Chondrocyte (in vitro differentiated cells): ENCODE data around the gene UBE2L5. TPM values are rescaled to one million over a fixed set of nuclear protein-coding genes. Genes with fewer than 3 reads are reported as not detected.

ENCODE experiments used
- DNase-seq: peaks from one replicate; pipeline ENCODE4 v3.0.0; 2021; ENCODE audit warnings: mixed read lengths, low spot score
- H3K27ac Mint-ChIP-seq: one replicate; pipeline ENCODE4 v1.8.0; 2021; ENCODE audit warnings: mild to moderate bottlenecking, moderate library complexity, mixed read lengths; ENCODE audit not compliant: unreplicated experiment
- H3K27me3 Mint-ChIP-seq: 2 replicates; pipeline ENCODE4 v1.8.0; 2021; ENCODE audit warnings: low read depth, mixed read lengths
- H3K36me3 Mint-ChIP-seq: 2 replicates; pipeline ENCODE4 v1.8.0; 2021; ENCODE audit warnings: low read depth, mixed read lengths
- H3K4me1 Mint-ChIP-seq: 2 replicates; pipeline ENCODE4 v1.8.0; 2021; ENCODE audit warnings: low read depth, mild to moderate bottlenecking, mixed read lengths
- H3K4me3 Mint-ChIP-seq: one replicate; pipeline ENCODE4 v1.8.0; 2021; ENCODE audit warnings: mild to moderate bottlenecking, moderate library complexity, mixed read lengths; ENCODE audit not compliant: unreplicated experiment
- H3K9me3 Mint-ChIP-seq: 2 replicates; pipeline ENCODE4 v1.8.0; 2021; ENCODE audit warnings: low read depth, mixed read lengths
- CTCF ChIP-seq: fragments of 200-600 bp; sonication (generic); IDR thresholded peaks from 2 replicates; pipeline ENCODE4 v1.5.0; 2021; ENCODE audit warnings: antibody characterized with exemption, mild to moderate bottlenecking, moderate library complexity
- total RNA-seq: library from RNA; stranded (reverse); gene quantifications from 3 replicates; pipeline ENCODE4 v1.2.1, GENCODE V29; 2021

Gene UBE2L5
- total RNA-seq, 1 donor from 2014 or later = not detected

DNA sequence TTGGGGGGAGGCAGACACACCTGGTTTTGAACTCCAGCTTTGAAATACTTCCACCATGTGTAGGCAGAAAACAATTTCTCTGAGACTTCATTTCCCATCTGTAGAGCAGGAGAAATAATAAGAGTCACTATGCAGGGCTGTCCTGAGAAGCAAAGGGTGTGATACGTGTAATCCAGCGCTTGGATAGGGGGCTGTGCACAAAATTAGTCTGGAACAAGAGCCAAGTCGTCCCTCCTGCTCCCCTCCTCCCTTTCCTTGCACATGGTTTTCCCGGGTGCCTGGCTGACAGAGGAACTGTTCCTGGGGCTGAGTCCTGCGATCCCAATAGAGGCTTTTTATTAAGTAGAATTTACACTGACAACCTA is 29.6 kb upstream of the UBE2L5 start:
- no peak for TF ChIP-seq CTCF
- Mint-ChIP-seq H3K9me3 (no peaks in the 10 kb centered on the region), H3K4me3 (no peak overlapping the region), H3K4me1 (peaks cover 26% of the 10 kb centered on the region), H3K27ac (no peak overlapping the region), H3K27me3 (no peaks in the 10 kb centered on the region), H3K36me3 (no peaks in the 10 kb centered on the region)
- no peak for DNase-seq

DNA sequence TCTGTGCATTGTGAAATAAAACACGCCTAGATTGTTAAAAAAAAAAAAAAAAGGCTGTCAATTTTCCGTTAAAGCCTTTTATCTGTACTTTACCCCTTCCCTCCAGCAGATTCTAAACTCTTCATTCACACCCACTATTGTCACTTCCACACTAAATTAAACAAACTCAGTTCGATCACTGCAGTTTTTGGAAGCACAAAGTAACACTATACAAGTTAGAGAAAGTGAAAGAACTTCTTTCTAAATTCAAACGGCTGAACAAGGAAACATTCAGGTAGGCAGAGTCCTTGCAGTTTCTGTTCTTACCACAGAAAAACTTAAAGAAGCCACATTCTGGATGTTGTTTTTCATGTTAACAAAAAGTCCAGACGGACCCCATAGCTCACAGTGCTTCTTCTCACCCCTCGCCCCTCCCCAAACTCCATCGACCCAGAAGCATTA is 27.5 kb upstream of the UBE2L5 start:
- Mint-ChIP-seq H3K27ac (peak overlapping the region; percentile 75), H3K4me1 (peaks cover 15% of the 10 kb centered on the region), H3K27me3 (no peaks in the 10 kb centered on the region), H3K4me3 (peak overlapping the region; percentile 72), H3K9me3 (no peaks in the 10 kb centered on the region), H3K36me3 (no peaks in the 10 kb centered on the region)
- DNase-seq = no peak
- no peak for TF ChIP-seq CTCF

DNA sequence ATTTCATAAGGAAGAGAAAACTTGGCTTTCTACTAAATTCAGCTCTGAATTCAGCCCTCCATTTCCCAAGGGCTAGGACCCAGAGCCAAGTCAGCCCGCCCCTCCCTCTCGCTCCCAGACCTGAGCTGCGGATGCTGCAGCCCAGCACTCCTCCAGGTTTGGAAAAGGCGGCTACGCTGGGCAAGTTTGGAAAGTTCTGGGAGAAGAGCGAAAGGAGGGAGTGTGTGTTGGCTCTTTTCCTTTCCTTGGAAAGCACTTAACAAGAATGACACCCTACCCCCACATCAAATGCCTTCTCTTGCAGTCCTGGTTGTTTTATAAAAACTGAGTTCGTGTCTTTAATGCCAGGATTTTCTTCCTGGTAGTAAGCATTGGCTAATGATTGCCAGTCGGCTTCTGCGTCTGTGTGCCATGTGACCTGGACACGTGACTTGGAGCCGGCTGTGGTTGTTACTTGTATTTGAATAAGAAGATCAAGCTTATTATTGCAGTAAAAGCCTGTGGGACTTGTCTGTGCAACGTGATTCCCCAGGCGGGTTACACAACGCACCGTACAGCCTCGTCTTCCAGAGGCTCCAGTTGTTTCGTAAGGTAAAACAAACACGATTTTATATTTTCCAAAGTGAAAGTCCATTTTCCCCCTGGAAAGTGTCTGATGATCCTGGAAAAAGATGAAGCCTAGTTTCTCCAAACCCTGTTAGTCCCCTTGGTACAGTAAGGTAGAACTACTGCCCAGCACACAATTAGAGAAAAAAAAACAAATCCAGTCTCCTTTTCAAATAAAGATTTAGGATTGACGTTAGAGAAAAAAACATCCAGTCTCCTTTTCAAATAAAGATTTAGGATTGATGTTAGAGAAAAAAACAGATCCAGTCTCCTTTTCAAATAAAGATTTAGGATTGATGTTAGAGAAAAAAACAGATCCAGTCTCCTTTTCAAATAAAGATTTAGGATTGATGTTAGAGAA is 26.8 kb upstream of the UBE2L5 start:
- Mint-ChIP-seq H3K4me1 (peaks cover 13% of the 10 kb centered on the region), H3K36me3 (no peaks in the 10 kb centered on the region), H3K27ac (peak overlapping the region; percentile 75), H3K4me3 (peak overlapping the region; percentile 72), H3K27me3 (no peaks in the 10 kb centered on the region), H3K9me3 (no peaks in the 10 kb centered on the region)
- no peak for DNase-seq
- TF ChIP-seq CTCF = no peak

DNA sequence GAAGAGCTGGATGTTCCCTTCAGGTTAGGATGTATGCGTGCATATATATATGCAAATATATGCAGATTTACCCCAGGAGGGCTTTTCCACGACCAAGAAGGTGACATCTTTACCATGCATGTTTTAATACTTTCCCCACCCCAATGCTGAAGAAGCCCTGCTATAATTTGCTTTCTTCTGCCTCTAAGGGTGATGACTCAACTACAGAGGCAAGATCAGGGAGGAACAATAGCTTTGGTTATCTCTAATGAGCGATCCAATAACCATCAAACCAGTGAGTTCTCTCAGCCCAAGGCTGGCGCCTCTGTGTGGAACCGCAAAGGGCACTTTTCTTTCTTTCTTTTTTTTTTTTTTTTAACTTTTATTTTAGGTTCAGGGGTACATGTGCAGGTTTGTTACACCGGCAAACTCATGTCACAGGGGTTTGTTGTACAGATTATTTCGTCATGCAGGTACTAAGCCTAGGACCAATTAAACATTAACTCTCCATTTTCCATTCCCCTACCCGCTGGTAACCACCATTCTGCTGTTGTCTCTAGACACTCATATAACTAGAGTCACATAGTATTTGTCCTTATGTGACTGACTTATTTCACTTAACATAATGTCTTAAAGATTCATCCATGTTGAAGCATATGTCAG is 25.7 kb upstream of the UBE2L5 start:
- Mint-ChIP-seq H3K27ac (no peak overlapping the region), H3K36me3 (no peaks in the 10 kb centered on the region), H3K4me3 (no peak overlapping the region), H3K27me3 (no peaks in the 10 kb centered on the region), H3K9me3 (no peaks in the 10 kb centered on the region), H3K4me1 (peaks cover 13% of the 10 kb centered on the region)
- TF ChIP-seq CTCF = no peak
- DNase-seq = no peak

- H3K27ac Mint-ChIP-seq = no peak overlapping the region
- no peak for DNase-seq
- H3K4me1 Mint-ChIP-seq = peaks cover 13% of the 10 kb centered on the region
- H3K36me3 Mint-ChIP-seq = no peaks in the 10 kb centered on the region
- TF ChIP-seq CTCF = no peak
- no peak overlapping the region for H3K4me3 Mint-ChIP-seq
- H3K27me3 Mint-ChIP-seq = no peaks in the 10 kb centered on the region
- no peaks in the 10 kb centered on the region for H3K9me3 Mint-ChIP-seq
Measured at GRCh38 chr13:30398601-30399072, 23.7 kb upstream of the UBE2L5 start.
